ENCODE results near the gene ZFYVE9. TPM values are rescaled to one million over a fixed set of nuclear protein-coding genes. Genes with fewer than 3 reads are reported as not detected.
A peak's percentile ranks its signal among the peaks of the same experiment; 100 is the strongest.
"Not testable (repeated sequence)": the region's sequence is repeated elsewhere in the genome, so short reads cannot be mapped to it uniquely, and the experiment has no call there.

Gene ZFYVE9
- total RNA-seq, 1 donor from 2014 or later: 18.2 TPM

DNA sequence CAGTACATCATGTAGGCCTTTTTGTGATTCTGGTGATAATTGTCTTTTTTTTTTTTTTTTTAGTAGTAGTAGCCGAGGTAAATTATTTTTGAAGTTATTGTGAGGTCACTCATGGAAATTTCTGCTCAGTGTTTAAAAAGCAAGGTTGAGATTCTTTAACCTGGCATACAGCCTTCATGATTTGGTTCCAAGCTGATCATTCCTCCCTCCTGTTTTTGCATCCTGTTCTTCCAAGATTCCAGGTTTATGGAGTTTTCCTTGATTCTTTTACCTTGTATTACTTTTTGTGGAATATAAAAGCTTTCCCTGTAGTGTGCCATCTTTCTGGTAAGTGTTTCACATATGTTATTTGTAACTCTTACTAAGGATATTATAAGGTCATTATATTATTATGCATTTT is 9.1 kb downstream of the ZFYVE9 start:
- no peak for DNase-seq (ENCODE audit: low read depth)

DNA sequence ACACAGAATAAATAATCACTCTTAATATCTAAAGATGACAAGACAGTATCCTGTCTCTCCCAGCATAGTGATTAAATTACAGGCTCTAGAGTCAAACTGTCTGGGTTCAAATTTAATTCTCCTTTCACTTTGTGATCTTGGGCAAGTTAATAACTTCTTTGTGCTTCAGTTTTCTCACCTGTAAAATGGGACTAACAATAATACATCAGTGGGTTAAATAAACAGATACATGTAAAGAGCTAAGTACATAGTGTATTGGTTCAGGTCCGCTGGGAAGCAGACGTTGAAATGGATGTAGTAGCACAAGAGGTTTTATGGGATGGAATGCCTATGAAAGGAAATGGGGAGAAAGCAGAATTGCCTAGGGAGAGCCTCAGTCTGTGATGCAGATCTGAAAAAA is 10.7 kb downstream of the ZFYVE9 start:
- no peak for DNase-seq (ENCODE audit: low read depth)

DNA sequence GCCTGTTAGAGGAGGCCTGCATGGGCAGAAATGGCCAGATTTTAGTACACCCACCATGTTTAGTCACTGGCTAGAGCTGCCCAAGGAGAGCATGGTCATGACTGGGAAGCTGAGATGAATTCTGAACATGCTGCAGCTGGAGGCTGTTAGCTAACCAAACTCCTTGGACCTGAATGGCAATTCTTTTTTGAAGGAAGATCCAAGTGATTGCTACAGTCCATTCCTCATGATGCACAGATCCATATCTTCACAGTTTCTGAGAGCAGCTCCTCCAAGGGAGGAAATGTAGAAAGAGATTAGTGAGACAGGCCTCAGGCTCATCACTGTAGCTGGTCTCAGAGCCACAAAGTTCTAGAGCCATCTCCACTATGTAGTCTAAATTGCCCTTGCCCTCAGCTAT is 11.1 kb downstream of the ZFYVE9 start:
- DNase-seq (ENCODE audit: low read depth): no peak

DNA sequence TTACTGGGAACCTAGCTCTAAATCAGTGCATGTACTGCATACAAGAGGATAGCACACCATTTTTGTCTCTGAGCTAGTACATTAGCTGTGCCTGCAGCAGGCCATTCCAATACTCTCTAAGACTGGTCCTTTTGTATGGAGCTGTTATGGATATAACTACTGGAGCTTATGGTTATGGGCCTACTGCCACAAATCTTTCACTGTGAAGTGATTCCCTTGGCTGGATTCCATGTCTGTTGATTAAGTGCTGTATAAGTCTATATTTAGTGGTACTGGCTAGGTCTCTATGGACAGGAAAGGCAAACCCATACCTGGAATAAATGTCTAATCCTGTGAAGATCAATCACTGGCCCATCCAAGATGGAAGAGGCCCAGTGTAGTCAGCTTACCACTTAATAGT is 12.0 kb downstream of the ZFYVE9 start:
- DNase-seq (ENCODE audit: low read depth): peak; percentile 7

DNA sequence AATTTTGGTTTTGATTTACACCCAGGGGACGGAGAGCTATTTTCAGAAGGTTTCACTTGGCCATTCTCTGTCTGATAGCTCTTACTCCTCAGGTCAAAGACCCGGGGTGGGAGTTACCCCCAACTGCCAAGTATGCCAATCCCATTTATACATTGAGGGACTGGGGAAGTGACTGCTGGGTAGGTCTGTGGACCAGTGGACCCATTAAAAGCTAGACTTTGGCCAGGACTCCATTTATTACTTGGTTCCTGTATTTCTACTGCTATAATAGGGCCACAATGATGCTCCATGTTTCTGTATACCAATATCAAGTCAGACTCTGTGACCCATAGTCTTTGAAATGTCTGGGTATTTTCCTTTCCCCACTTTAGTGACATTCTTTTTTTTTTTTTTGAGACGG is 14.6 kb downstream of the ZFYVE9 start:
- no peak for DNase-seq (ENCODE audit: low read depth)

DNA sequence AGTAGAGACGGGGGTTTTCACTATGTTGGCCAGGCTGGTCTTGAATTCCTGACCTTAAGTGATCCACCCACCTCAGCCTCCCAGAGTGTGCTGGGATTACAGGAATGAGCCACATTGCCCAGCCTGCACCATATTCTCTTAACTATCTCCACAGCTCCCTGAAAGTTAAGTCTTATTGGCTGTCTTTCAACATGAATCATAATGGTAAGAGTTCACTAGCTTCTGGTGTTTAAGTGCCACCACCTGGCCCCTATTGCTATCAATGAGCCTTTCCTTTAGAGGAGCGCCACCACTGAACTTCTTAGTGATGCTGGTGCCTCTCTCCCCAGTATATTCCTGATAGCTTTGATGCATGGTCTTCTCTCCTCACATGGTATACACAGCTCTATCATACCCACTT is 15.7 kb downstream of the ZFYVE9 start:
- peak; percentile 3 for DNase-seq (ENCODE audit: low read depth)

DNA sequence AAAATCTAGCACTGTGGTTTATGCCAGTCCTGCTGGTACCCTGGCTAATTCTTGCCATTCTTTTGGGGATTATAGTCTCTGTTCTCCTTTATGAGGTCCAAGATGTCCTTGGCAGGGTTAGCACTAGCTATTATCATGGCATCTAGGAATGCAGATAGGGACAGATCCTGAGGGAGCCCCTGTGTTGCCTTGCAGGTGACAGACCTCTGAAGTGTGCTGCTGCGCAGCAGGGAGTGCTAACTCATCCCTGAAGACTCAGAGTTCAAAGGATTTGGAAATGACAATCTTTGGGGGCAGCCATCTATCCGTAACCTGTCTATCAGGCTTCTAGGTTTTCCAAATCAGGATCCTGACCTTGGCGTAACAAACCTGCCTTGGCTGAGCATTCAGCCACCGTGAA is 16.3 kb downstream of the ZFYVE9 start:
- DNase-seq (ENCODE audit: low read depth): no peak

DNA sequence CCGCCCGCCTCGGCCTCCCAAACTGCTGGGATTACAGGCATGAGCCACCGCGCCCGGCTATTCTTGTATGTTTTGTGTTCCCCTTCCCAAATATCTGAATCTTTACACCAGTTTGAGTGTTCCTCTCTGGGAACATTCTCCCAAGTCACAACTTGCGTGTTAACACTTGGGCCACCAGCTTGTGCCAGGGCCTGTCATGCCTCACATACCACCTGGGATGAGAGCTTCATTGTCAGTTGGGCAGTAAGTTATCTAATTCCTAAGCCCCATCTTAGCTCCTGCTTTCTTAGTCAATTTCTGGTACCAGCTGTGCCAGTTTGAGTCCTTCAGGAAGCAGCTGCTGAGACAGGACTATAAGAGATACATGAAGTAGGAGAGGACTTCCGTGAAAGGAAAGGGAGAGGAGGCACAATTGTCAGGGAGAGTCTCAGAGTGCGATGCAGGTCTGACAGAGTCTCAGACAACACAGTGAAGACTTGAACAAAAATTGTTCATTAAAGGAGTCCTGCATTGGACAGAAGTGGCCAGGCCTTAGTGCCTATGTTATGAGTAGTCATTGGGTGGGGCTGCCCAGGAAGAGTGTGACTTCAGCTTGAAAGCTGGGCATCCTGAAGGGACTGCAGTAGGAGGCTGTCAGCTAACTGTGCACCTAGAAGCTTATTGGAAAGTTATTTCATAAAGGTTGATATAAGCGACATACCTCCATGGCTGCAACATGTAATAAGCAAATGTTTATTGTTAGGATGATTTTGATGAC is 17.3 kb downstream of the ZFYVE9 start:
- peak; percentile 43 for DNase-seq (ENCODE audit: low read depth)

DNA sequence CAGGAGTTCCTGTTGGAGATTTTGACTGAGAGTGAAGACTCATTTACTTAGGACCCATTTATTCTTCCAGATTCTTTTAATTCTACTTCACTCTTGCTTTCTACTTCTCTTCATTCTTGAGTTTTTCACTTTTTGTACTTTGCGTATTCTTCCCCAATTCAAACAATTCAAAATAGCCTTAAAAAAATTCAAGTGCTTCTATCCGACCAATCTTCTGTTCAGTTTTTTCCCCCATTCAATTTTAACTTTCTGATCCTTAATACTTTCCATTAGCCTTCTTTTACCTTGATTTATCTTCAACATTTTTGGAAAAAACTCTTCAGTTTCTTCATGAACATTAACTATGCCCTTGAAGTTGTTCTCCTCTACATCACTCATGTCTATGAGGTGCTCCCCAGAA is 21.1 kb downstream of the ZFYVE9 start:
- DNase-seq (ENCODE audit: low read depth): no peak

DNA sequence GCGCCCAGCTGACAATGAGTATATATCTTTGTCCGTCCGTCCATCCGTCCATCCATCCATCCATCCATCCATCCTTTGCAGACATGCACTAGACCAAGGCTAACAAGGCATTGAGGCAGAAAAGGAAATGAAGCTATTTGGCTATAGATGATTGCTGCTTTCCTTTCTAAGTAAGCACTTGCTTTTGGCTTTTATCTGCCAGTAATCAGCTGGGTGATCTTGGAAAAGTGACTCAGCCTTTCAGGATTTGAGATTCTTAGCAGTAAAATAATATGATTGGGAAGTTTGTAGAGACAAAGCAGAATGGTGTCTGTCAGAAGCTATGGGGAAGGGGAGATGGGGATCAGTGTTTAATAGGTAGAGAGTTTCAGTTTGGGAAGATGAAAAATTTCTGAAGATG is 22.7 kb downstream of the ZFYVE9 start:
- DNase-seq (ENCODE audit: low read depth): no peak

DNA sequence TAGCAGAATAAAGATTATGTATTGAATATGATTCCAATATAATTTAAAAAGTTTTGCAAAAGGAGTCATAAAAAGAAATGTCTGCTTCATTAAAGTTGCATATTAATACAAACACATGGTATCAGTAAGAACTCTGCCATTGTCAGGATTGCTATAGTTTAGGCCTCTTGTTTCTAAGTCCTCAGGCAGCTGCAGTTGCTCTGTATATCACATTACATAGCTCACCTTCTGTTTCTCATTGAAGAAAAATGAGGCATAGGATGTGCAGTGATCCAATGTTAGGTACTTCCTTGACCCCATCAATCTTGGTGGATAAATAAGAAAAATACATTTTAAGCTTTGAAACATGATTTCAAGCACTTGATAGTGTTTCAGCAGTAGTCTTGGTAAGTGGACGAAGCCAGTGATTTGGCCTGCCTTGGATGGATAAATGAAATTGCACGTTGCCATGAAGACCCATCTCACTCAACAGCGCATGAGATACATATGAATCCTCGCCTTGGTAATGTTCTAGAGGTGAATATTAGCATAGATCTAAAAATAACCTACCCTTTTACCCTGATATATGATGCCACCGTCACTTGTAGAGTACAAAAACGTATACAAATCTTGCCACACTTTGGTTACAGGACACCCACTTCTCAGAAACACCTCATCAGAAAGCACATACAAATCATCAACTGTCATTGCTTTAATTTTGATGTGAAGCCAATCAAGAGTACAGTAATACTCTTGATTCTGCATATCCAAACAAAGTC is 25.3 kb downstream of the ZFYVE9 start:
- DNase-seq (ENCODE audit: low read depth): no peak

DNA sequence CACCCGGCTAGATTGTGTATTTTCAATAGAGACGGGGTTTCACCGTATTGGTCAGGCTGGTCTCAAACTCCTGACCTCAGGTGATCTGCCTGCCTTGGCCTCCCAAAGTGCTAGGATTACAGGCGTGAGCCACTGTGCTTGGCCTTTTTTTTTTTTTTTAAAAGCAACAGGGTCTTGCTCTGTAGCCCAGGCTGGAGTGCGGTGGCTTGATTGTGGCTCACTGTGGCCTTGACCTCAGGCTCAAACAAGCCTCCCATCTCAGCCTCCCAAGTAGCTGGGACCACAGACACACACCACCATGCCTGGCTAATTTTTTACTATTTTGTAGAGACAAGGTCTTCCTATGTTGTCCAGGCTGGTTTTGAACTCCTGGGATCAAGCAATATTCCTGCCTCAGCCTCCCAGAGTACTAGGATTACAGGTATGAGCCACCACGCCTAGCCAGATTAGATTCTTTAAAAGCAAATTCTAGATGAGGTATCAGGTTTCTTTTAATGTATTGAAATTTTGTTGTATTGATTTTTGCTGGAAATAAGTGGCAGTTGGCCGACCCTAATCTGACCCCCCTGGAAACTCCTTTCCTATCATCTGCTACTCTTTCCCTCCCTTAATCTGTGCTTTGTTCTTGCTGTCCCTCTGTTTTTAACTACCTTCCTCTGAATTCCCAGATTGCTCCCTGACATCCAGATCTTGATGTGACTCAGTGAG is 26.6 kb downstream of the ZFYVE9 start:
- DNase-seq (ENCODE audit: low read depth): no peak

DNA sequence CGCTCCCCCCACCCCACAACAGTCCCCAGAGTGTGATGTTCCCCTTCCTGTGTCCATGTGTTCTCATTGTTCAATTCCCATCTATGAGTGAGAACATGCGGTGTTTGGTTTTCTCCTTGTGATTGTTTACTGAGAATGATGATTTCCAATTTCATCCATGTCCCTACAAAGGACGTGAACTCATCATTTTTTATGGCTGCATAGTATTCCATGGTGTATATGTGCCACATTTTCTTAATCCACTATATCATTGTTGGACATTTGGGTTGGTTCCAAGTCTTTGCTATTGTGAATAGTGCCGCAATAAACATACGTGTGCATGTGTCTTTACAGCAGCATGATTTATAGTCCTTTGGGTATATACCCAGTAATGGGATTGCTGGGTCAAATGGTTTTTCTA is 29.3 kb downstream of the ZFYVE9 start:
- DNase-seq (ENCODE audit: low read depth): not testable (repeated sequence)

DNA sequence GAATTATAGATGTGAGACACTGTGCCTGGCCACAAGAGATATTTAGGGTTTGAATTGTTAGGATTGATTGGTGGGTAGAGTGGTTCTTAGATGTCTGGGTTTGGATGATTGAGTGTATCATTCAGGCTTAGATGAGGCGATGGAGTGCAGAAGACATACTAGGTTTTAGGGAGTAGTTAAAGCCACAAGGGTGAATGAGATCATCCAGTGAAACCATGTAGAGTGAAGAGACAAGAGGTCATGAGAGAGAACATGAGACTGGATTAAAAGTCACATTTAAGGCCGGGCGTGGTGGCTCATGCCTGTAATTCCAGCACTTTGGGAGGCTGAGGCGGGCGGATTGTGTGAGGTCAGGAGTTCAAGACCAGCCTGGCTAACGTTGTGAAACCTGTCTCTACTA is 37.2 kb downstream of the ZFYVE9 start:
- DNase-seq (ENCODE audit: low read depth): peak; percentile 19

DNA sequence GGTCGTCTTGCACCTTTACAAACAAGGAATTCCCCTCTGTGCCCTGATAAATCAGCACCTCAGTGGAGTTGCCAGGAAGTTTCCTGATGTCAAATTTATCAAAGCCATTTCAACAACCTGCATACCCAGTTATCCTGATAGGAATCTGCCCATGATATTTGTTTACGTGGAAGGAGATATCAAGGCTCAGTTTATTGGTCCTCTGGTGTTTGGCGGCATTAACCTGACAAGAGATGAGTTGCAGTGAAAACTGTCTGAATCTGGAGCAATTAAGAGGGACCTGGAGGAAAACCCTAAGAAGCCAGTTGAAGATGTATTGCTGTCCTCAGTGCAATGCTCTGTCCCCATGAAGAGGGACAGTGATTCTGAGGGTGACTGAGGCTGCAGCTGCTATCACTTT is 38.3 kb downstream of the ZFYVE9 start:
- no peak for DNase-seq (ENCODE audit: low read depth)

DNA sequence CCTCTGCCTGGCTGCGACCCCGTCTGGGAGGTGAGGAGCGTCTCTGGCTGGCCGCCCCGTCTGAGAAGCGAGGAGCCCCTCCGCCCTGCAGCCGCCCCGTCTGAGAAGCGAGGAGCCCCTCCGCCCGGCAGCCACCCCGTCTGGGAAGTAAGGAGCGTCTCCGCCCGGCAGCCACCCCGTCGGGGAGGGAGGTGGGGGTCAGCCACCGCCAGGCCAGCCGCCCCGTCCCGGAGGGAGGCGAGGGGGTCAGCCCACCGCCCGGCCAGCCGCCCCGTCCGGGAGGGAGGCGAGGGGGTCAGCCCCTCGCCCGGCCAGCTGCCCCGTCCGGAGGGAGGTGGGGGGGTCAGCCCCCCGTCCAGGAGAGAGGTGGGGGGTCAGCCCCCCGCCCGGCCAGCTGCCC is 39.9 kb downstream of the ZFYVE9 start:
- DNase-seq (ENCODE audit: low read depth): not testable (repeated sequence)

DNA sequence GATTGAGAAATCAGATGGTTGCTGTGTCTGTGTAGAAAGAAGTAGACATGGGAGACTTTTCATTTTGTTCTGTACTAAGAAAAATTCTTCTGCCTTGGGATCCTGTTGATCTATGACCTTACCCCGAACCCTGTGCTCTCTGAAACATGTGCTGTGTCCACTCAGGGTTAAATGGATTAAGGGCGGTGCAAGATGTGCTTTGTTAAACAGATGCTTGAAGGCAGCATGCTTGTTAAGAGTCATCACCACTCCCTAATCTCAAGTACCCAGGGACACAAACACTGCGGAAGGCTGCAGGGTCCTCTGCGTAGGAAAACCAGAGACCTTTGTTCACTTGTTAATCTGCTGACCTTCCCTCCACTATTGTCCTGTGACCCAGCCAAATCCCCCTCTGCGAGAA is 40.4 kb downstream of the ZFYVE9 start:
- not testable (repeated sequence) for DNase-seq (ENCODE audit: low read depth)

DNA sequence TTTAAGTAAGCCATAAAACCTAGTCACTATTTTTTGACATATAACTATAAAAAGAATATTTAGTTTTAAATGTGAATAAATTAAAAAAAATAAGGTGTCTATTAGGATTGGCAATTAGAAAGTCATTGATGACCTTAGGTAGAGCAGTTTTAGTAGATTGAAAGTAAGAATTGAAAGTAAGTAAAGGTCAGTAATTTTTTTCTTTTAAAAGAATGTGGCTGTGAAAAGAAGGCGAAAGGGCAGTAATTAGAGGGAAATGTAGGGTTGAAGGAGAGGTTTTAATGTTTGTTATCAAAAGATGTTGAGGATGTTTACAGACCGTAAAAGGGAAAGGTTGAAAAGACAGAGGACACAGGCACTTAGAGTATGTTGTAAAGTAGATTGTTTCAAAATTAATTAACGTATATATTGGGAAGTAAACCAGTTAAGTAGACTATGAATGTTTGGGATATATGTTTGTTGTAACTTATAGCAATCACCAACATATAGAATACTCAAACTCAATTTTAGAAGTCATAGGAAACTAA is 41.0 kb downstream of the ZFYVE9 start:
- DNase-seq (ENCODE audit: low read depth): no peak

DNA sequence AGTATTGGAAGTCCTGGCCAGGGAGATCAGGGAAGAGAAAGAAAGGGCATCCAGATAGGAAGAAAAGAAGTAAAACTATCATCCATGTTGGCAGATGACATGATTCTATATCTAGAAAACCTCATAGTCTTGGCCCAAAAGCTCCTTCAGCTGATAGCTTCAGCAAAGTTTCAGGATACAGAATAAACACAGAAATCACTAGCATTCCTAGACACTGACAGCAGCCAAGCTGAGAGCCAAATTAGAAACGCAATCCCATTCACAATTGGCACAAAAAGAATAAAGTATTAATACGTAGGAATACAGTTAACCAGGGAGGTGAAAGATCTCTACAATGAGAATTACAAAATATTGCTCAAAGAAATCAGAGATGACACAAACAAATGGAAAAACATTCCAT is 44.6 kb downstream of the ZFYVE9 start:
- DNase-seq (ENCODE audit: low read depth): no peak

DNA sequence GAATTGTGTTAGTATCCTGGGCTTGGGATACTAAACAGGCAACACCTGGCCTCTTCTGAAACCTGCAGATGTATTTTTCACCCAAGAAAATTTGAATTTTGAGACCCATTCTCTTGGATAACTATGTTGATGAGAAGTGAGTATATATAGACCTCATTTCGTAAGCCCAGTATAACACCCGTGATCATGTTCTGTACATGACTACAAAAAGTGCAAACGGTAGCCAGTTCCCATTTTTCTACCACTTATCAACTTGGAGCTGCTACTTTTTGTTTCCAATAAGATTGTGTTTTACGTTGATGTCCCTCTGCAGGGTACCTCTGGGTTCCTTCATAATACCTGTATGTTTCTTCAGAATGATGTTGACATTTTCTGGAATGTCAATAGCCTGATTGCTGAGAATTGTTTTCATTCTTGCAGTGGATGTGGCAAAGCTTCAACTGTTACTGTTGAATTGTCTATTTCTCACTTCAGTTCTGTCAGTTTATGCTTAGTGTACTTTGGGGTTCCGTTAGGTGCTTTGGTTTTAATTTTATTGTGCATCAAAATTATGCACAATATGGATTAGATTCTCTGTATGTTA is 48.1 kb downstream of the ZFYVE9 start:
- DNase-seq (ENCODE audit: low read depth): no peak

DNA sequence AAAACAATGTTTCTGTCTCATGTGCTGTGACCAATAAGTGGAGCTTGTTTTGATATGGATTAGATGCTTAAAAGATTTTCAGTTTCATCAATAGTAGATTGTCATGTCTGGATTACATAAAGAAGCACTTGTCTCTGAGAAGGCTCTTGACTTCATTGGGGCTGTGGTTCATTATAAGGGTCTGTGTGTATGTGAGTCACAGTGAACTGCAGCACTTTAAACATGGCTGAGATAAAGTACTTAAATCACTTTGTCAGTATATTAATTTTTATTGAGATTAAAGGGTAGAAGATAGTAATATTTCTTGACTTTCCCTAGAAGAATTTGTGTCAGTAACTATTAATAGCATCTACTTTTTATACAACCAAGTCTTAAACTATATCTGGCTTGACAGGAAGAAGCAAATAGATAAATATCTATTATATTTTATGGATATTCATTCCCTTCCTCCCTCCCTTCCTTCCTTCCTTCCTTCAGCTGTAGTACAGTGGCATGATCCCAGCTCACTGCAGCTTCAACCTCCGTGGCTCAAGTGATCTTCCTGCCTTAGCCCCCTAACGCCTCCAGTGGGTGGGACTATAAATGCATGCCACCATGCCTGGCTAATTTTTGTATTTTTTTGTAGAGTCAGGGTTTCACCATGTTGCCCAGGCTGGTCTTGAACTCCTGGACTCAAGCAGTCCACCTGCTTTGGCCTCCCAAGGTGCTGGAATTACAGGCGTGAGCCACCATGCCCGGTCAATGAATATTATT is 48.8 kb downstream of the ZFYVE9 start:
- no peak for DNase-seq (ENCODE audit: low read depth)

Data from myocyte (in vitro differentiated cells).